K562 (cell line): ENCODE data around the gene SEZ6L. TPM values are rescaled to one million over a fixed set of nuclear protein-coding genes. Genes with fewer than 3 reads are reported as not detected.
A peak's percentile ranks its signal among the peaks of the same experiment; 100 is the strongest.
"Not testable (repeated sequence)": the region's sequence is repeated elsewhere in the genome, so short reads cannot be mapped to it uniquely, and the experiment has no call there.

Experiments
- ATAC-seq: fragments of 200-7000 bp; cut with Tn5 transposase; 3 replicates; pipeline ENCODE4 v1.9.1; 2020; ENCODE audit warnings: moderate library complexity
- BruUV-seq: library from RNA; stranded (reverse); fragments of 400-500 nt; replicated peaks from 2 replicates; lab custom pipeline; 2021; lab: Mats Ljungman, UMichigan
- CTCF ChIA-PET: fragments of 300-600 bp; formaldehyde crosslinking; extraction: SDS; loops from one replicate; lab custom pipeline; 2021; ENCODE audit warnings: low intra/inter-chr PET ratio; lab: Yijun Ruan, JAX
- POLR2A ChIA-PET: fragments of 300-600, 350-650 bp; sonication (Branson Sonifier 250); formaldehyde crosslinking; extraction: SDS; loops from one replicate; lab custom pipeline; 2021; ENCODE audit warnings: antibody characterized with exemption, inconsistent platforms; lab: Yijun Ruan, JAX
- DNase-seq, 4 experiments: peaks; one replicate each; pipeline versions ENCODE4 v3.0.0 to v3.0.0-alpha.2; 2011 to 2018; ENCODE audit warnings: low spot score in 3 of 4, mixed read lengths in 3 of 4; ENCODE audit errors: extremely low read depth in 1 of 4
- FAIRE-seq: peaks from 2 replicates; lab custom pipeline; 2011; peaks lifted over from hg19 to GRCh38; lab: Jason Lieb, UNC
- H2AFZ ChIP-seq: 2 replicates; pipeline ENCODE4 v1.6.0; 2011; ENCODE audit warnings: low read depth, low read length, control low read depth, inconsistent platforms
- H3K27ac ChIP-seq: fragments of 200-600 bp; 3 replicates; pipeline ENCODE4 v1.8.0; 2011; ENCODE audit warnings: low read depth, mild to moderate bottlenecking, control low read depth, inconsistent platforms, low read length, moderate library complexity, mixed read lengths; ENCODE audit errors: extremely low read depth
- H3K27me3 ChIP-seq, 2 experiments: fragments of 300-600 bp in 1 of 2; 2 replicates in 1 of 2; 3 replicates in 1 of 2; pipeline versions ENCODE4 v1.6.0 to v1.8.0; 2011; ENCODE audit warnings: inconsistent platforms in 2 of 2, low read length in 2 of 2, mild to moderate bottlenecking in 1 of 2, mixed read lengths in 1 of 2, moderate library complexity in 1 of 2; ENCODE audit not compliant: control insufficient read depth in 2 of 2, insufficient read depth in 2 of 2
- H3K36me3 ChIP-seq: fragments of 300-600 bp; 3 replicates; pipeline ENCODE4 v1.8.0; 2011; ENCODE audit warnings: mild to moderate bottlenecking, low read length, inconsistent platforms; ENCODE audit not compliant: control insufficient read depth, insufficient read depth
- H3K4me1 ChIP-seq, 2 experiments: fragments of 200-600 bp in 1 of 2; replicated peaks in 1 of 2; 2 replicates in 1 of 2; 3 replicates in 1 of 2; pipeline versions ENCODE4 v1.5.1 to v1.8.0; 2011; ENCODE audit warnings: inconsistent platforms in 2 of 2, low read length in 2 of 2, mild to moderate bottlenecking in 1 of 2, mixed read lengths in 1 of 2, moderate library complexity in 1 of 2; ENCODE audit not compliant: control insufficient read depth in 2 of 2, insufficient read depth in 2 of 2
- H3K4me2 ChIP-seq: 2 replicates; pipeline ENCODE4 v1.6.1; 2011; ENCODE audit warnings: low read length, control low read depth, inconsistent platforms, mixed read lengths; ENCODE audit not compliant: insufficient read depth
- H3K4me3 ChIP-seq: fragments of 200-600 bp; sonication (generic), shearing (Covaris generic); 2 replicates; pipeline ENCODE4 v1.5.1; 2016; ENCODE audit warnings: control low read depth, inconsistent platforms
- H3K79me2 ChIP-seq: fragments of 200-600 bp; 3 replicates; pipeline ENCODE4 v1.8.0; 2011; ENCODE audit warnings: low read length, inconsistent platforms; ENCODE audit not compliant: control insufficient read depth, insufficient read depth
- H3K9ac ChIP-seq, 2 experiments: 2 replicates each; pipeline versions ENCODE4 v1.6.0 to v1.6.1; 2011; ENCODE audit warnings: low read depth in 2 of 2, low read length in 2 of 2, control low read depth in 1 of 2, inconsistent platforms in 1 of 2, mild to moderate bottlenecking in 1 of 2, mixed read lengths in 1 of 2; ENCODE audit not compliant: insufficient read depth in 1 of 2
- H3K9me1 ChIP-seq: one replicate; pipeline ENCODE4 v1.6.0; 2011; ENCODE audit warnings: inconsistent platforms, mild to moderate bottlenecking, low read length, moderate library complexity; ENCODE audit not compliant: control insufficient read depth, insufficient read depth
- H3K9me3 ChIP-seq: replicated peaks from 2 replicates; pipeline ENCODE4 v1.5.1; 2011; ENCODE audit warnings: low read depth, low read length, inconsistent platforms; ENCODE audit not compliant: control insufficient read depth, insufficient read depth
- H4K20me1 ChIP-seq: replicated peaks from 2 replicates; pipeline ENCODE4 v1.6.1; 2011; ENCODE audit warnings: low read length, inconsistent platforms, mixed read lengths; ENCODE audit not compliant: control insufficient read depth, insufficient read depth
- ZNF512 ChIP-seq: IDR thresholded peaks from 2 replicates; pipeline ENCODE4 v1.6.1; 2016; ENCODE audit warnings: missing genetic modification characterization, missing compliant biosample characterization
- WGBS: fragments of 100-300 bp; shearing (Covaris generic); methylation state at CpG from one replicate; pipeline ENCODE4 v1.1.6; 2016; ENCODE audit warnings: low coverage, mixed read lengths; ENCODE audit not compliant: insufficient coverage; ENCODE audit errors: missing lambda C conversion rate; 5-methylcytosine and 5-hydroxymethylcytosine counted together
- in situ Hi-C: fragments of 300-500 bp; cut with MboI; formaldehyde crosslinking; loops from 4 replicates; pipeline ENCODE4 v1.15.0; 2018; ENCODE audit warnings: inconsistent platforms, mixed read lengths
- intact Hi-C: fragments of 100-400 bp; cut with micrococcal nuclease; formaldehyde crosslinking; loops from 2 replicates; pipeline ENCODE4 v1.14.2; 2022
- polyA plus RNA-seq, 8 experiments: library from polyadenylated mRNA; depleted of rRNA in 4 of 8; stranded (reverse) in 5 of 8; unstranded in 3 of 8; fragments of >200 nt; fragmentation: Nextera tagmentation in 2 of 8; fragmentation: Illumina TruSeq in 1 of 8; extraction: Ambion mirVana in 2 of 8; extraction: Trizol in 1 of 8; gene quantifications; 2 replicates each; pipeline versions ENCODE4 v1.2.1 to v1.2.3, GENCODE V29; 2011 to 2014; ENCODE audit warnings: inconsistent platforms in 1 of 8, missing spikeins in 1 of 8
- total RNA-seq, 7 experiments: library from RNA; depleted of rRNA in 6 of 7; stranded (reverse); fragments of >200 nt in 6 of 7; fragmentation: Illumina TruSeq in 2 of 7; extraction: Trizol in 2 of 7; gene quantifications; 2 replicates each; pipeline versions ENCODE4 v1.2.1 to v1.2.3, GENCODE V29; 2011 to 2021; ENCODE audit warnings: low replicate concordance in 1 of 7

Gene SEZ6L
- total and polyA plus RNA-seq, 9 of the 15 experiments (the other 6 are each of a cell fraction or from before 2014, with no cell fraction given), result not detected

- WGBS, result 60% methylated on average over 6 of the region's 7 CpGs
- H3K27ac ChIP-seq, H4K20me1 ChIP-seq, H3K9me1 ChIP-seq, POLR2A ChIA-PET, intact Hi-C loops, H3K9ac ChIP-seq, H3K4me2 ChIP-seq, H3K79me2 ChIP-seq, H3K36me3 ChIP-seq, in situ Hi-C loops, H3K27me3 ChIP-seq, DNase-seq, H3K9me3 ChIP-seq, H3K4me3 ChIP-seq, BruUV-seq, CTCF ChIA-PET, ATAC-seq: not testable (repeated sequence)
- peak; percentile 19 for FAIRE-seq
- peak; percentile 59 for TF ChIP-seq ZNF512 (tag)
- Histone ChIP-seq H2AFZ (0 out of 2 replicates have a peak overlapping the region, but pooled peaks have one; percentile 59), H3K4me1 (peaks cover 13 to 26% of the 10 kb centered on the region in 2 experiments)
Observed at GRCh38 chr22:26408562-26409220, 239.4 kb downstream of the SEZ6L start.

DNA sequence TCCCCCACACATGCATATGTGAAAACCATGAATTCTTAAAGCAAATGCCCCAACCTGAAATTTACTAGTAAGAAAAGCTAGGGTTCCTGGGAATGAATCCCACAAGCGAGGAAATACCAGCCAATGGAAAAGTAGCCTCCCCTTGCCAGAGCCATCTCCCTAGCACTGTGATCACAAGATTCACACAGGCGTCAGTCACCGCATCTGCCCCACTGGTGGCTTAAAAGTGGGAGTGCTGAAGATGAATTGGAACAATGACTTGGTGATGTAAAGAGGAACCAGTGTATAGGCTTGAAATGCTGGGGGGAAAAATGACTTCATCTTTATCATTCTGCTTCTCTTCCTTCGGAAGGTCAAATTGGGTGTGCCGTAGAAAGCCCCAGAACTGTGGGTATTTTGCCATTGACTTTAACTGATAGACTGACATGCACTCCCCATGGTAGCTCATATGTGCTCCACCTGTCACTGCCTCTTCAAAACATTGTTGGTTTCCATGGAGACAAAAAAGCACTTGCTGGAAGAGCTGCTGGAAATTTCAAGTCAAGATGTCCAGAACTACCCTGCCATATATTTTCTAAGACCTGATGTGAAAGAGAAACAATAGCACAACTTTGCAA lies 240.6 kb downstream of the SEZ6L start:
- H3K4me2 ChIP-seq, result no peak overlapping the region
- POLR2A ChIA-PET, result no interaction called here
- H3K9ac ChIP-seq, result no peak overlapping the region
- in situ Hi-C loops, result no loop called here
- no TSS peak for BruUV-seq
- no peak overlapping the region for H3K4me3 ChIP-seq
- intact Hi-C loops, result no loop called here
- peaks cover 6 to 16% of the 10 kb centered on the region in 2 experiments for H3K4me1 ChIP-seq
- ATAC-seq, result no peak
- H2AFZ ChIP-seq, result no peak overlapping the region
- CTCF ChIA-PET, result no interaction called here
- H3K36me3 ChIP-seq, result no peaks in the 10 kb centered on the region
- H4K20me1 ChIP-seq, result no peaks in the 10 kb centered on the region
- 20% methylated on average over 5 of the region's 5 CpGs for WGBS
- H3K79me2 ChIP-seq, result no peaks in the 10 kb centered on the region
- no peaks in the 10 kb centered on the region for H3K9me3 ChIP-seq
- no peaks in the 10 kb centered on the region for H3K27me3 ChIP-seq
- no peaks in the 10 kb centered on the region for H3K9me1 ChIP-seq
- no peak for FAIRE-seq
- no peak for DNase-seq
- H3K27ac ChIP-seq, result no peak overlapping the region
